HEK293 (cell line): Measurements from ENCODE around the gene LINC00237.

Source experiments
- CTCF ChIA-PET: fragments of 350-600 bp; formaldehyde crosslinking; extraction: SDS; loops from one replicate; lab custom pipeline; 2021; ENCODE audit warnings: antibody characterized with exemption; lab: Yijun Ruan, JAX
- POLR2A ChIA-PET: fragments of 300-600 bp; formaldehyde crosslinking; extraction: SDS; loops from one replicate; lab custom pipeline; 2020; ENCODE audit warnings: antibody characterized with exemption, inconsistent platforms; lab: Yijun Ruan, JAX
- H3K27ac ChIP-seq: fragments of 200-500 bp; sonication (Bioruptor generic); 2 replicates; pipeline ENCODE4 v1.5.1; 2014; ENCODE audit warnings: low read depth, low read length, control low read depth, inconsistent platforms; ENCODE audit errors: extremely low read depth
- H3K36me3 ChIP-seq, 2 experiments: fragments of 200-500 bp in 1 of 2; sonication (Bioruptor generic) in 1 of 2; 1 replicate in 1 of 2; 2 replicates in 1 of 2; pipeline ENCODE4 v1.5.1; 2014 to 2017; ENCODE audit warnings: inconsistent platforms in 2 of 2, low read length in 2 of 2; ENCODE audit not compliant: control insufficient read depth in 2 of 2, insufficient read depth in 1 of 2
- H3K4me1 ChIP-seq: fragments of 200-500 bp; sonication (Bioruptor generic); 2 replicates; pipeline ENCODE4 v1.5.1; 2014; ENCODE audit warnings: mild to moderate bottlenecking, low read length, inconsistent platforms; ENCODE audit not compliant: control insufficient read depth, insufficient read depth
- H3K4me3 ChIP-seq: 2 replicates; pipeline ENCODE4 v1.5.1; 2011; ENCODE audit warnings: low read depth, mild to moderate bottlenecking, control low read depth, low read length, moderate library complexity
- H3K9me3 ChIP-seq: fragments of 200-500 bp; sonication (Bioruptor generic); 2 replicates; pipeline ENCODE4 v1.5.1; 2014; ENCODE audit warnings: low read depth, low read length, inconsistent platforms; ENCODE audit not compliant: control insufficient read depth, insufficient read depth
- GLIS1 ChIP-seq: fragments of 450-650 bp; formaldehyde crosslinking; IDR thresholded peaks from 2 replicates; pipeline ENCODE4 v1.5.1; 2016; ENCODE audit warnings: missing biosample characterization, missing genetic modification characterization
- GLIS2 ChIP-seq: fragments of 450-650 bp; formaldehyde crosslinking; IDR thresholded peaks from 2 replicates; pipeline ENCODE4 v1.5.1; 2016; ENCODE audit warnings: missing biosample characterization, missing genetic modification characterization
- HIC1 ChIP-seq: fragments of 450-650 bp; formaldehyde crosslinking; IDR thresholded peaks from 2 replicates; pipeline ENCODE4 v1.5.1; 2016; ENCODE audit warnings: missing biosample characterization, missing genetic modification characterization
- KLF7 ChIP-seq: fragments of 450-650 bp; formaldehyde crosslinking; IDR thresholded peaks from 2 replicates; pipeline ENCODE4 v1.5.1; 2016; ENCODE audit warnings: missing biosample characterization, missing genetic modification characterization, borderline replicate concordance
- MEIS1 ChIP-seq: sonication (generic); formaldehyde crosslinking; IDR thresholded peaks from 2 replicates; pipeline ENCODE4 v1.8.1; 2022; ENCODE audit warnings: missing genetic modification reagents, mild to moderate bottlenecking, borderline replicate concordance
- MZF1 ChIP-seq: fragments of 450-650 bp; formaldehyde crosslinking; IDR thresholded peaks from 2 replicates; pipeline ENCODE4 v1.5.1; 2017; ENCODE audit warnings: missing biosample characterization, missing genetic modification characterization, borderline replicate concordance
- PRDM1 ChIP-seq: fragments of 450-650 bp; formaldehyde crosslinking; IDR thresholded peaks from 2 replicates; pipeline ENCODE4; 2016; ENCODE audit warnings: missing biosample characterization, missing genetic modification characterization
- REPIN1 ChIP-seq: fragments of 450-650 bp; formaldehyde crosslinking; IDR thresholded peaks from 2 replicates; pipeline ENCODE4 v1.5.1; 2017; ENCODE audit warnings: missing biosample characterization, missing genetic modification characterization, low read depth
- SP3 ChIP-seq: fragments of 450-650 bp; formaldehyde crosslinking; IDR thresholded peaks from 2 replicates; pipeline ENCODE4 v1.5.1; 2016; ENCODE audit warnings: missing biosample characterization, missing genetic modification characterization
- ZBTB17 ChIP-seq: fragments of 450-650 bp; formaldehyde crosslinking; IDR thresholded peaks from 2 replicates; pipeline ENCODE4 v1.5.1; 2016; ENCODE audit warnings: missing biosample characterization, missing genetic modification characterization
- ZFHX2 ChIP-seq: fragments of 450-650 bp; formaldehyde crosslinking; conservative IDR thresholded peaks from 2 replicates; pipeline ENCODE4 v1.5.1; 2016; ENCODE audit warnings: missing biosample characterization, missing genetic modification characterization
- ZFP3 ChIP-seq: fragments of 450-650 bp; formaldehyde crosslinking; IDR thresholded peaks from 2 replicates; pipeline ENCODE4 v1.5.1; 2016; ENCODE audit warnings: low read depth, missing biosample characterization, missing genetic modification characterization
- ZNF121 ChIP-seq: fragments of 450-650 bp; formaldehyde crosslinking; IDR thresholded peaks from 2 replicates; pipeline ENCODE4 v1.5.1; 2016; ENCODE audit warnings: missing biosample characterization, missing genetic modification characterization
- ZNF140 ChIP-seq: fragments of 450-650 bp; formaldehyde crosslinking; IDR thresholded peaks from 2 replicates; pipeline ENCODE4 v1.5.1; 2016; ENCODE audit warnings: missing biosample characterization, missing genetic modification characterization
- ZNF248 ChIP-seq: fragments of 450-650 bp; formaldehyde crosslinking; IDR thresholded peaks from 2 replicates; pipeline ENCODE4 v1.5.1; 2017; ENCODE audit warnings: missing biosample characterization, missing genetic modification characterization
- ZNF324 ChIP-seq: fragments of 450-650 bp; formaldehyde crosslinking; IDR thresholded peaks from 2 replicates; pipeline ENCODE4 v1.5.1; 2016; ENCODE audit warnings: missing biosample characterization, missing genetic modification characterization
- ZNF341 ChIP-seq: fragments of 450-650 bp; formaldehyde crosslinking; IDR thresholded peaks from 2 replicates; pipeline ENCODE4; 2016; ENCODE audit warnings: low read depth, missing biosample characterization, missing genetic modification characterization
- ZNF571 ChIP-seq: fragments of 450-650 bp; formaldehyde crosslinking; IDR thresholded peaks from 2 replicates; pipeline ENCODE4 v1.5.0; 2017; ENCODE audit warnings: missing biosample characterization, missing genetic modification characterization
- ZNF621 ChIP-seq: fragments of 450-650 bp; formaldehyde crosslinking; IDR thresholded peaks from 2 replicates; pipeline ENCODE4 v1.5.1; 2017; ENCODE audit warnings: missing biosample characterization, missing genetic modification characterization
- ZNF626 ChIP-seq: fragments of 450-650 bp; sonication (Bioruptor Pico); formaldehyde crosslinking; IDR thresholded peaks from 2 replicates; pipeline ENCODE4 v1.5.1; 2018; ENCODE audit warnings: missing biosample characterization, missing genetic modification characterization, inconsistent platforms
- ZNF677 ChIP-seq: fragments of 450-650 bp; IDR thresholded peaks from 2 replicates; pipeline ENCODE4 v1.5.0; 2018; ENCODE audit warnings: missing biosample characterization, mild to moderate bottlenecking, missing genetic modification characterization, moderate library complexity
- ZNF692 ChIP-seq: fragments of 450-650 bp; formaldehyde crosslinking; IDR thresholded peaks from 2 replicates; pipeline ENCODE4 v1.5.1; 2016; ENCODE audit warnings: missing biosample characterization, missing genetic modification characterization
- ZNF830 ChIP-seq: fragments of 450-650 bp; IDR thresholded peaks from 2 replicates; pipeline ENCODE4 v1.5.0; 2018; ENCODE audit warnings: missing biosample characterization, missing genetic modification characterization, low read depth, mild to moderate bottlenecking, moderate library complexity

LINC00237 gene

DNA sequence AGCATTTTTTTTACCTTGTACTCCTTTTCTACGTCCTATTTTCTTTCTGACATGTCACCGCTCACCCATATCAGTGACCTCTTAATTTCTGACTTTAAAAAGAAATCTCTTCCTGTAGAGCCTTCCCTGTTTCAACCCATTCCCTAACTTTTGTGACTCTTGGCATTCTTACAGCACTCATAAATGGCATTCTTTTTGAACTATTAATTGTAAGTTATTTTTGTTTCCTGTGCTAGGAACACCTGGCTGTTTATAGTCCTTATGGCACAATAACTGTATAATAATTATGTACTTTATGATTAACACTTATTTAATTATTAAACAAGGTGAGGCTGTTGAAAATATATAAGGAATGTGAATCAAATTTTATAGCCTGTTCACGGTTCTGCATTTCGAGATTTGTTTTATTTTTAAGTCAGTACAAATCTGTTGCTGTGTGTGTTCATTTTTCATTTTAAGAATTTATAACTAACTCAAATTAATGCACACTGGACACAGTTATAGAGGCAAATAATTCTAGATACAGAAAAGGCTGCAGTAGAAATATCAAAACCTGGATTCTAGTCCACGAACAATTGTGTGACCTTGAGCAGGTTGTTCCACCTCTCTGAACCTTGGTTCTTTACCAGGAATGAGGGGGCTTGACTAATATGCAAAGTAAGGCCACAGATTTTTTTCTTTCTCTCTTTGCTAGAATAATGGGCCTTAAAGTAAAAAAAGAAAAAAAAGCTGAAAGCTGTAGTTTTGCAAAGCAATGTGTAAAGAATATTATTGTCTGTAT lies 21.2 kb upstream of the LINC00237 start:
- POLR2A ChIA-PET: interaction anchor here (0.9 kb wide), 1 partner anchor 56 kb away, joined by 3 read pairs; no protein-coding TSS in a partner anchor
- TF ChIP-seq ZNF248 (tag by site-specific recombination) (no peak), ZNF830 (no peak), ZNF140 (tag by site-specific recombination) (no peak), MZF1 (tag by site-specific recombination) (no peak), SP3 (no peak), ZFP3 (tag by site-specific recombination) (no peak), ZNF692 (tag by site-specific recombination) (no peak), KLF7 (tag by site-specific recombination) (no peak), REPIN1 (tag by site-specific recombination) (no peak), ZFHX2 (tag by site-specific recombination) (no peak), ZNF626 (tag by site-specific recombination) (no peak), ZNF571 (tag by site-specific recombination) (no peak)
- TF ChIP-seq, all 188 proteins: peak for 0
- H3K9me3 ChIP-seq: no peaks in the 10 kb centered on the region
- peaks cover 5% of the 10 kb centered on the region for H3K4me1 ChIP-seq
- CTCF ChIA-PET: interaction anchor here (0.7 to 1.4 kb wide), 6 partner anchors 78 to 1327 kb away, joined by 3 to 8 read pairs (median 4); no protein-coding TSS in a partner anchor
- no peak overlapping the region for H3K4me3 ChIP-seq
- H3K27ac ChIP-seq: no peak overlapping the region
- peaks cover 4 to 9% of the 10 kb centered on the region in 2 experiments; a peak in 2 of 3 replicates for H3K36me3 ChIP-seq

DNA sequence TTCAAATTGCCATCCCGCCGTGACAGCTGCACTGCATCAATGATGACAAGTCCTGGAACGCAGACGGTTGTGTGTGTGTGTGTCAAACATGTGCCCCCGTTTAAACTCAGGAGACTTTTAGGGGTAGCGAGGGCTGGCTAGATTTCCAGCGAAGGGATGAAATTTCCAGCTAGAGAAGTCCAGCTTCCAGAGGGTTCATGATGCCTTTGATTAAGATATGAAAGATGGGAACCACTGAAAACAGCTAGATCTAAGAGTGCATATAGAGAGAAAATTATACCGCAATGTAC lies 20.4 kb upstream of the LINC00237 start:
- H3K4me1 ChIP-seq: peaks cover 5% of the 10 kb centered on the region
- CTCF ChIA-PET: interaction anchor here (0.7 to 1.4 kb wide), 6 partner anchors 78 to 394 kb away, joined by 3 to 8 read pairs (median 4); no protein-coding TSS in a partner anchor
- no peaks in the 10 kb centered on the region for H3K9me3 ChIP-seq
- TF ChIP-seq ZBTB17 (tag by site-specific recombination): 0 out of 2 replicates have a peak, but pooled peaks have one; percentile 4
- no peak for TF ChIP-seq ZNF677 (tag by site-specific recombination)
- POLR2A ChIA-PET: interaction anchor here (0.9 to 1.4 kb wide), 3 partner anchors 8 to 57 kb away, joined by 3 to 11 read pairs (median 4); no protein-coding TSS in a partner anchor
- peaks cover 0 to 7% of the 10 kb centered on the region in 2 experiments; a peak in 1 of 3 replicates for H3K36me3 ChIP-seq
- H3K27ac ChIP-seq: peak overlapping the region; percentile 60; the same call in 1 of the 2 replicates
- peak overlapping the region; percentile 95 for H3K4me3 ChIP-seq

DNA sequence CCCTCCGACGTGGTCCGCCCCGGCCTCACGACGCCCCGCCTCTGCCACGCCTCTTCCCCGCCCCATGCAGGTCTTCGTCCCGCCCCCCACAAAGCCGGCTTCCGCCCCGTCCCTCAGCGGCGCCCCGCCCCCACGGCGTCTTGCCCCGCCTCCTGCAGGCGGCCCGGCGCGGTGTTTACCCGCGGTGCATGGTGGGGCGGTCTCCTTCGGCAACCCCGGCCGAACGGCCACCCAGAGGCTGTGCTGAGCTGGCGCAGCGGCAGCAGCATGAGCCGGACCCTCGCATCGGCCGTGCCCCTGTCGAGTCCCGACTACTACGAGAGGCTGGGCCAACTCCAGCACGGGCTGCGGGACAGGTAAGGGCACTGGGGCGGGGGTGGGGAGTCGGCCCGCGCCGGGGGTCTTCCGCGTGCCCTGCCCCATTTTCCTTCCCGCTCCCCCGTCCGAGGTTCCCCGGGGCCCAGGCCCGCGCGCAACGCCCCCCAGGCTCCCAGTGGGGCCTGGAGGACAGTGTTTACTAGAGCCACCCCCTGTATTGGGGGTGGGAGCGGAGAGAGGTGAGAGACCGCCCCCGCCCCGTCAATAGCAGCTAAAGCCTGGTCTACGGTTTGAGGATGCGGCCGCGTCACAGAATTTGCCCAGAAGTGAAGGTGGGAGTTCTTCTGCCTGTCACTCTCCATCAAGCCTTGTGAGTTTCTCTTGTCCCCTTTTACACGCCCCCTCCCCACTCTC lies 19.9 kb upstream of the LINC00237 start, which contains the start of gene KIZ:
Gene KIZ, plus strand, starts transcription at position 234 of the 732 bp plus-strand sequence. Its CDS starts 34 bp downstream, at position 268.
- Histone ChIP-seq H3K27ac (peak within 1 kb of the TSS; percentile 60), H3K4me3 (peak within 1 kb of the TSS; percentile 95), H3K4me1 (peaks cover 5% of the 10 kb centered on the region), H3K9me3 (no peaks in the 10 kb centered on the region), H3K36me3 (peaks cover 0 to 2% of the 10 kb centered on the region in 2 experiments; a peak in 1 of 3 replicates)
- ChIA-PET CTCF (interaction anchor here (0.6 to 1.8 kb wide), 9 partner anchors 77 to 395 kb away, joined by 3 to 8 read pairs (median 4); no protein-coding TSS in a partner anchor), POLR2A (interaction anchor here (0.9 to 1.4 kb wide), 6 partner anchors 9 to 57 kb away, joined by 3 to 11 read pairs (median 4); no protein-coding TSS in a partner anchor)
- TF ChIP-seq GLIS1 (tag by site-specific recombination) (peak; percentile 78), ZNF121 (no peak), GLIS2 (tag by site-specific recombination) (peak; percentile 97), PRDM1 (tag by site-specific recombination) (peak; percentile 94; the same call in 1 of the 2 replicates), ZNF621 (tag by site-specific recombination) (no peak), ZNF324 (no peak; the same call in 1 of the 2 replicates), HIC1 (tag by site-specific recombination) (no peak), MEIS1 (0 out of 2 replicates have a peak, but pooled peaks have one; percentile 24), ZNF341 (tag by site-specific recombination) (0 out of 2 replicates have a peak, but pooled peaks have one; percentile 24)
